Fibroblast of lung (primary cell): Measurements from ENCODE around the gene BID. TPM values are rescaled to one million over a fixed set of nuclear protein-coding genes. Genes with fewer than 3 reads are reported as not detected.

Experiments
- DNase-seq, 2 donors: peaks; one replicate each; pipeline versions ENCODE4 v3.0.0 to v3.0.0-alpha.2; 2010; ENCODE audit warnings: low read depth in 2 of 2
- H2AFZ ChIP-seq: 2 replicates; pipeline ENCODE4 v1.5.1; 2012; ENCODE audit warnings: low read length, control low read depth, inconsistent platforms
- H3K27ac ChIP-seq: 2 replicates; pipeline ENCODE4 v1.5.1; 2011; ENCODE audit warnings: low read length, control low read depth; ENCODE audit not compliant: insufficient read depth
- H3K27me3 ChIP-seq: 2 replicates; pipeline ENCODE4 v1.5.1; 2011; ENCODE audit warnings: mild to moderate bottlenecking, low read length; ENCODE audit not compliant: control insufficient read depth, insufficient read depth
- H3K36me3 ChIP-seq: 2 replicates; pipeline ENCODE4 v1.5.1; 2011; ENCODE audit warnings: low read length; ENCODE audit not compliant: control insufficient read depth, insufficient read depth
- H3K4me1 ChIP-seq: 2 replicates; pipeline ENCODE4 v1.5.1; 2011; ENCODE audit warnings: low read length; ENCODE audit not compliant: control insufficient read depth, insufficient read depth; ENCODE audit errors: extremely low read depth
- H3K4me2 ChIP-seq: 2 replicates; pipeline ENCODE4 v1.5.1; 2011; ENCODE audit warnings: low read length, control low read depth; ENCODE audit not compliant: insufficient read depth; ENCODE audit errors: extremely low read depth
- H3K4me3 ChIP-seq, 4 experiments: fragments of 200-600 bp in 1 of 4; sonication (generic) in 1 of 4; replicated peaks in 1 of 4; 2 replicates each; pipeline ENCODE4 v1.5.1; 2011 to 2016; ENCODE audit warnings: low read length in 4 of 4, low read depth in 3 of 4, mild to moderate bottlenecking in 3 of 4, control low read depth in 2 of 4, inconsistent platforms in 1 of 4, mixed read lengths in 1 of 4; ENCODE audit not compliant: insufficient read depth in 1 of 4; ENCODE audit errors: control extremely low read depth in 1 of 4
- H3K79me2 ChIP-seq: 2 replicates; pipeline ENCODE4 v1.5.1; 2012; ENCODE audit warnings: mild to moderate bottlenecking, low read length, inconsistent platforms; ENCODE audit not compliant: control insufficient read depth, insufficient read depth
- H3K9ac ChIP-seq: 2 replicates; pipeline ENCODE4 v1.5.1; 2011; ENCODE audit warnings: mild to moderate bottlenecking, low read length, control low read depth; ENCODE audit not compliant: insufficient read depth
- H3K9me3 ChIP-seq: 2 replicates; pipeline ENCODE4 v1.5.1; 2012; ENCODE audit warnings: low read depth, low read length; ENCODE audit not compliant: control insufficient read depth, insufficient read depth
- H4K20me1 ChIP-seq: 2 replicates; pipeline ENCODE4 v1.5.1; 2011; ENCODE audit warnings: low read length; ENCODE audit not compliant: control insufficient read depth, insufficient read depth; ENCODE audit errors: extremely low read depth
- EZH2 ChIP-seq: IDR thresholded peaks from 2 replicates; pipeline ENCODE4 v1.5.1; 2012; ENCODE audit warnings: low read length, control low read depth, mild to moderate bottlenecking; ENCODE audit errors: missing control alignments
- polyA plus RNA-seq, 2 donors: library from polyadenylated mRNA; depleted of rRNA in 1 of 2; stranded (reverse) in 1 of 2; unstranded in 1 of 2; fragments of >200 nt; gene quantifications; 2 replicates each; pipeline ENCODE4 v1.2.1, GENCODE V29; 2011 to 2012; ENCODE audit warnings: missing spikeins in 1 of 2
- total RNA-seq: library from RNA; depleted of rRNA; stranded (reverse); fragments of >200 nt; gene quantifications from 2 replicates; pipeline ENCODE4 v1.2.1, GENCODE V29; 2014
- TF ChIP-seq, protein P1 (sequence below), 2 donors: IDR thresholded peaks in 1 of 2; conservative IDR thresholded peaks in 1 of 2; 1 replicate in 1 of 2; 2 replicates in 1 of 2; pipeline ENCODE4 v1.5.1; 2011 to 2012; ENCODE audit warnings: low read length in 2 of 2, control low read depth in 1 of 2, inconsistent platforms in 1 of 2, low read depth in 1 of 2, mild to moderate bottlenecking in 1 of 2

The BID gene
- total and polyA plus RNA-seq, 2 donors (not counting 1 experiment from before 2014, with no cell fraction given), result 13.4 to 23.4 TPM

- no peaks in the 10 kb centered on the region for H3K79me2 ChIP-seq
- no peak overlapping the region for H2AFZ ChIP-seq
- DNase-seq, result no peak
- no peaks in the 10 kb centered on the region for H3K27me3 ChIP-seq
- H3K4me3 ChIP-seq, result no peak overlapping the region
- no peaks in the 10 kb centered on the region for H4K20me1 ChIP-seq
- H3K9ac ChIP-seq, result no peak overlapping the region
- H3K36me3 ChIP-seq, result no peaks in the 10 kb centered on the region
- H3K4me1 ChIP-seq, result no peaks in the 10 kb centered on the region
- H3K4me2 ChIP-seq, result no peak overlapping the region
- H3K9me3 ChIP-seq, result no peaks in the 10 kb centered on the region
- no peak overlapping the region for H3K27ac ChIP-seq
- TF ChIP-seq, protein P1, sequence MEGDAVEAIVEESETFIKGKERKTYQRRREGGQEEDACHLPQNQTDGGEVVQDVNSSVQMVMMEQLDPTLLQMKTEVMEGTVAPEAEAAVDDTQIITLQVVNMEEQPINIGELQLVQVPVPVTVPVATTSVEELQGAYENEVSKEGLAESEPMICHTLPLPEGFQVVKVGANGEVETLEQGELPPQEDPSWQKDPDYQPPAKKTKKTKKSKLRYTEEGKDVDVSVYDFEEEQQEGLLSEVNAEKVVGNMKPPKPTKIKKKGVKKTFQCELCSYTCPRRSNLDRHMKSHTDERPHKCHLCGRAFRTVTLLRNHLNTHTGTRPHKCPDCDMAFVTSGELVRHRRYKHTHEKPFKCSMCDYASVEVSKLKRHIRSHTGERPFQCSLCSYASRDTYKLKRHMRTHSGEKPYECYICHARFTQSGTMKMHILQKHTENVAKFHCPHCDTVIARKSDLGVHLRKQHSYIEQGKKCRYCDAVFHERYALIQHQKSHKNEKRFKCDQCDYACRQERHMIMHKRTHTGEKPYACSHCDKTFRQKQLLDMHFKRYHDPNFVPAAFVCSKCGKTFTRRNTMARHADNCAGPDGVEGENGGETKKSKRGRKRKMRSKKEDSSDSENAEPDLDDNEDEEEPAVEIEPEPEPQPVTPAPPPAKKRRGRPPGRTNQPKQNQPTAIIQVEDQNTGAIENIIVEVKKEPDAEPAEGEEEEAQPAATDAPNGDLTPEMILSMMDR (conservative IDR thresholded peaks at IDR 0.05 in 1 of 2, IDR thresholded peaks at IDR 0.05 in 1 of 2; ENCODE audit: low read depth in 1 of 2, low read length in 2 of 2), result no peak
- no peak for TF ChIP-seq EZH2
Observed at GRCh38 chr22:17761138-17761488, 13.2 kb downstream of the BID start.

GRCh38 chr22:17754233-17754925 is 19.9 kb downstream of the BID start:
- no peak overlapping the region for H3K4me3 ChIP-seq
- DNase-seq, result no peak
- no peaks in the 10 kb centered on the region for H3K79me2 ChIP-seq
- no peaks in the 10 kb centered on the region for H3K9me3 ChIP-seq
- no peak overlapping the region for H3K4me2 ChIP-seq
- no peak overlapping the region for H3K27ac ChIP-seq
- TF ChIP-seq, protein P1 (conservative IDR thresholded peaks at IDR 0.05 in 1 of 2, IDR thresholded peaks at IDR 0.05 in 1 of 2; ENCODE audit: low read depth in 1 of 2, low read length in 2 of 2), result peak in 1 of 2 donors; percentile 29
- no peak for TF ChIP-seq EZH2
- H3K4me1 ChIP-seq, result no peaks in the 10 kb centered on the region
- no peak overlapping the region for H3K9ac ChIP-seq
- no peak overlapping the region for H2AFZ ChIP-seq
- H3K27me3 ChIP-seq, result no peaks in the 10 kb centered on the region
- no peaks in the 10 kb centered on the region for H3K36me3 ChIP-seq
- H4K20me1 ChIP-seq, result no peaks in the 10 kb centered on the region

DNA sequence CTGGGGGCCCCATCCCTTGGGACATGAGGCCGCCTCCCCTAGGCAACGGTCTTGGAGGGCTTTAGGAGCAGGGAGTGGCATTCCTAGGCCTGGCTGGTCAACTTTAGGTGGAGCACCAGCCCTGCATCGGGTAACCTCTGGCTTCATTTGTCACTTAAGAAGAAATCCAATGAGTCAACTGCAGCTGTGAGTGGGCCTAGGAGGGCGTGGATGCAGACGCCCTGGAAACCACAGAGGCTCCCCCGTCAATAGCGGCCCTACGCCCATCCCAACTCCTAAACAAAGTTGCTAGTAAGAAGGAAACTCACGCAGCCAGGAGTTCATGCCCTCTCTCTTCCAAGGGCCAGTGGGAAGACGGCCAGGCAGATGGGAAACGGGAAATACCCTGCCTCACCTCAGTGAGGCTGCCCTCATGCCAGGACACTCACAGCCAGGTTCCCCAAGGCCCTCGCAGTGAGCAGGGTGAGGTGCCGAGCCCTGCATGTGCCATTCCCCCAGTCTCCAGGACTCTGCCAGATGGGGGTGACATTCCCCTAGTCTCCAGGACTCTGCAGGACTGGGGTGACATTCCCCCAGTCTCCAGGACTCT is 20.8 kb downstream of the BID start:
- peak; percentile 58 to 79 for DNase-seq
- Histone ChIP-seq H4K20me1 (no peaks in the 10 kb centered on the region), H3K4me2 (no peak overlapping the region), H3K36me3 (no peaks in the 10 kb centered on the region), H3K27me3 (no peaks in the 10 kb centered on the region), H3K9me3 (no peaks in the 10 kb centered on the region), H2AFZ (no peak overlapping the region), H3K4me1 (no peaks in the 10 kb centered on the region), H3K79me2 (no peaks in the 10 kb centered on the region), H3K4me3 (no peak overlapping the region), H3K27ac (no peak overlapping the region), H3K9ac (no peak overlapping the region)
- TF ChIP-seq, protein P1 (conservative IDR thresholded peaks at IDR 0.05 in 1 of 2, IDR thresholded peaks at IDR 0.05 in 1 of 2; ENCODE audit: low read depth in 1 of 2, low read length in 2 of 2), result no peak
- no peak for TF ChIP-seq EZH2
